ENCODE results near the gene SLC38A7.

SLC38A7 gene

DNA sequence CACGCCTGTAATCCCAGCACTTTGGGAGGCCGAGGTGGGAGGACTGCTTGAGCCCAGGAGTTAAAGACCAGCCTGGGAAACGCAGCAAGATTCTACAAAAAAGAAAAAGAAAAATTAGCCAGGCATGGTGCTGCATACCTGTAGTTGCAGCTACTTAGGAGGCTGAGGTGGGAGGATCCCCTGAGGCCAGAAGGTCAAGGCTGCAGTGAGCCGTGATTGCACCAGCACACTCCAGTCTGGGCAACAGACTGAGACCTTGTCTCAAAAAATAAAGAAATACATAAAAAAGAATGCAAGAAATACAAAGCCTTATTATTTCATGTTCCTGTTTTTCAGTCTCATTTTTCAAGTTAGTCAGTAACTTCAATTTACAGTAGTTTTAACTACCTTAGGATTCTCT, 49.1 kb downstream of the SLC38A7 start:
- TF ChIP-seq, protein P1, sequence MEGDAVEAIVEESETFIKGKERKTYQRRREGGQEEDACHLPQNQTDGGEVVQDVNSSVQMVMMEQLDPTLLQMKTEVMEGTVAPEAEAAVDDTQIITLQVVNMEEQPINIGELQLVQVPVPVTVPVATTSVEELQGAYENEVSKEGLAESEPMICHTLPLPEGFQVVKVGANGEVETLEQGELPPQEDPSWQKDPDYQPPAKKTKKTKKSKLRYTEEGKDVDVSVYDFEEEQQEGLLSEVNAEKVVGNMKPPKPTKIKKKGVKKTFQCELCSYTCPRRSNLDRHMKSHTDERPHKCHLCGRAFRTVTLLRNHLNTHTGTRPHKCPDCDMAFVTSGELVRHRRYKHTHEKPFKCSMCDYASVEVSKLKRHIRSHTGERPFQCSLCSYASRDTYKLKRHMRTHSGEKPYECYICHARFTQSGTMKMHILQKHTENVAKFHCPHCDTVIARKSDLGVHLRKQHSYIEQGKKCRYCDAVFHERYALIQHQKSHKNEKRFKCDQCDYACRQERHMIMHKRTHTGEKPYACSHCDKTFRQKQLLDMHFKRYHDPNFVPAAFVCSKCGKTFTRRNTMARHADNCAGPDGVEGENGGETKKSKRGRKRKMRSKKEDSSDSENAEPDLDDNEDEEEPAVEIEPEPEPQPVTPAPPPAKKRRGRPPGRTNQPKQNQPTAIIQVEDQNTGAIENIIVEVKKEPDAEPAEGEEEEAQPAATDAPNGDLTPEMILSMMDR (IDR thresholded peaks at IDR 0.05; ENCODE audit: insufficient read depth, missing control alignments): no peak
- DNase-seq (ENCODE audit: insufficient read length, low spot score): no peak
- no peak for FAIRE-seq

DNA sequence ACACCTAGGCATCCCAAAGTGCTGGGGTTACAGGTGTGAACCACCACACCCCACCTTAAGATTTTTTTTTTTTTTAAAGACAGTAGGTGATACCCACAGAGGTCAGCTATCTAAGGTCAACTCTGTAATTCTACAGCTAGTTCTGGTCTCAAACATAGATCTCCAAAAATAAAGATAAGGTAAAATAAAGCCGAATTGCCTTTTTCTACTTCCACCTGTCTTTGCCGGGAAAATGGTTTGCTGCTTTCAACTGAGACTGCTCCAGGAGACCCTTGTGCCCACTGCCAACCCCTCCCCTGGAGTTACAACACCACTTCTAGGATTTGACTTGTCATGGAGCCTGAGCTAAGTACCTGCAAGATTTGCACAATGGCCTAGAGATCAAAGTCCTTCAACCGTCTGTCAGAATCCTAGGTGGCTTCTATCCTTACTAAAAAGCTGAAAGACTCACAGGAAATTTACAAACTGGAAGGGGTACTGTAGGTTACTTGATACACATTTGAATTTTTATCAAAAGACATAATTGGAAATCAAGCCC, 50.2 kb downstream of the SLC38A7 start:
- no peak for FAIRE-seq
- TF ChIP-seq, protein P1 (IDR thresholded peaks at IDR 0.05; ENCODE audit: insufficient read depth, missing control alignments): no peak
- DNase-seq (ENCODE audit: insufficient read length, low spot score): no peak

DNA sequence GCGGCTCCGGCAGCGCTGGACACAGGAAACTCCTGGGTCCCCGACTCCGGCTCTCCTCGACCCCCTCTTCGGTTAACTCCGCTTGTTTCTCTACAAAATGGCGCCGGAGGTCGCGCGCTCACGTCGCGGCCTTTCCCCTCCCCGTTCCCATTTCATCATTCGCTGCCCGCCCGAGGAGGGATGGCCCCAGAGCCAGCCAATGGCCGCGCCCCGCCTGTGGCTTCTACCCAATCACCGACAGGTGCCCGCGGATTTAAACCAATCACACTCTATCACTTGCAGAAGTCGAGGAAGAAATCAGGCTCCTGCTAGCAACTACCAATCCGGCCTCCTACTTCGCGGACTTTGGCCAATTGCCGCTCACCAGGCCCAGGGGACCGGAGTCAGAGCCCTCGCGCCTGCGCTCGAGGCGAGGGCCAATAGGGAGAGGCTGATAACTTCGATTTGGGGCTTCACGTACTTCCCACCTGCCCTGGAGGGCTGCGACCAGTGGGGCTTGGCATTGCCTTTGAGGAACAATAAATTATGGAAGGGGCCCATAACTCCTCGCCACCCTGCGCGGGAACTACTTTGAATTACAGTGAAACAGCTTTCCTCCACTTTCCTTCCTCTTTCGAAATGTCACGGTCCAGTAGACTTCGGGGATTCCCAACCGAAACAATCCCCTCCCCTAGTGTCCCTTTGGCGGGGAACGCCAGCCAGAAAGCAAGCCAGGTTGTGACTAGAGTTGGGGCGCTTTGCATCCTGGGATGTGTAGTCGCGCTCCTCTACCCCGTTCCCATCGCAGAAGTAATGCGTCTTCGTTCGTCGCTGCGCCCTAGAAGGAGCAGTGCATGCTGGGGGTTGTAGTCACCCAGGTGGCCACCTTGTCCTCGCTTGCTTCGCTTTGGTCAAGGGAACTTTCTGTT, 54.6 kb downstream of the SLC38A7 start, which contains the start of gene CNOT1:
Gene CNOT1 (minus strand): TSS at position 94 of the 908 bp plus-strand sequence. CDS start 30,489 bp downstream, outside the sequence.
- TF ChIP-seq, protein P1 (IDR thresholded peaks at IDR 0.05; ENCODE audit: insufficient read depth, missing control alignments): no peak
- DNase-seq (ENCODE audit: insufficient read length, low spot score): peak; percentile 39
- FAIRE-seq: no peak

GRCh38 chr16:58628845-58629732, 55.5 kb downstream of the SLC38A7 start:
- TF ChIP-seq, protein P1 (IDR thresholded peaks at IDR 0.05; ENCODE audit: insufficient read depth, missing control alignments): no peak
- DNase-seq (ENCODE audit: insufficient read length, low spot score) (no peak), FAIRE-seq (no peak)

DNA sequence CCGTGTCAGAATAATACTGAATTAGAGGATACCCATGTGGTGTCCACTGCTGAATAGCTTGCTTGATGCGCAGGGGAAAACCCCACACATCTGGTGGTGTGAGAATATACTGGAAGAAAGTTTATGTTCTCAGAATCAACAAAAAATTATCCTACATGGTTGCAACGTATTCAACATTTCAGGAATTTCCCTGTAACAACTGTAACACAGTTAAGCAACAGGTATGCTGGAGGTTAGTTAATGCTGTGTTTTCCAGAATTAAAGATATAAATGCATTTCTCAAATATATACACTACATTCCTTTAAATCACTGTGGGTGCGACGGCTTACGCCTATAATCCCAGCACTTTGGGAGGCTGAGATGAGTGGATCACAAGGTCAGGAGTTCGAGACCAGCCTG, 60.4 kb downstream of the SLC38A7 start:
- TF ChIP-seq, protein P1 (IDR thresholded peaks at IDR 0.05; ENCODE audit: insufficient read depth, missing control alignments): no peak
- FAIRE-seq: no peak
- no peak for DNase-seq (ENCODE audit: insufficient read length, low spot score)

DNA sequence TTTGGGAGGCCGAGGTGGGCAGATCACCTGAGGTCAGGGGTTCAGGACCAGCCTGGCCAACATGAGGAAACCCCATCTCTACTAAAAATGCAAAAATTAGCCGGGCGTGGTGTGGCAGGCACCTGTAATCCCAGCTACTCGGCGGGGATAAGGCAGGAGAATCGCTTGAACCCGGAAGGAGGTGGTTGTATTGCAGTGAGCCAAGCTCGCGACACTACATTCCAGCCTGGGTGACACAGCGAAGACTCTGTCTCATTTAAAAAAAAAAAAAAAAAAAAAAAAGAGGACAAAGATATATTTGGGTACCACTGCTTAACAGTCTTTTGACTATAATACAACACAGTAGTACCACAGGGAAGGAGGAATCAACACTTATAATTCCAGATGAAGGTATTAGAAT, 64.2 kb downstream of the SLC38A7 start:
- DNase-seq (ENCODE audit: insufficient read length, low spot score) (no peak), FAIRE-seq (no peak)
- TF ChIP-seq, protein P1 (IDR thresholded peaks at IDR 0.05; ENCODE audit: insufficient read depth, missing control alignments): no peak

All from D721Med (cell line).